ENCODE results near the gene SCUBE3.

DNA sequence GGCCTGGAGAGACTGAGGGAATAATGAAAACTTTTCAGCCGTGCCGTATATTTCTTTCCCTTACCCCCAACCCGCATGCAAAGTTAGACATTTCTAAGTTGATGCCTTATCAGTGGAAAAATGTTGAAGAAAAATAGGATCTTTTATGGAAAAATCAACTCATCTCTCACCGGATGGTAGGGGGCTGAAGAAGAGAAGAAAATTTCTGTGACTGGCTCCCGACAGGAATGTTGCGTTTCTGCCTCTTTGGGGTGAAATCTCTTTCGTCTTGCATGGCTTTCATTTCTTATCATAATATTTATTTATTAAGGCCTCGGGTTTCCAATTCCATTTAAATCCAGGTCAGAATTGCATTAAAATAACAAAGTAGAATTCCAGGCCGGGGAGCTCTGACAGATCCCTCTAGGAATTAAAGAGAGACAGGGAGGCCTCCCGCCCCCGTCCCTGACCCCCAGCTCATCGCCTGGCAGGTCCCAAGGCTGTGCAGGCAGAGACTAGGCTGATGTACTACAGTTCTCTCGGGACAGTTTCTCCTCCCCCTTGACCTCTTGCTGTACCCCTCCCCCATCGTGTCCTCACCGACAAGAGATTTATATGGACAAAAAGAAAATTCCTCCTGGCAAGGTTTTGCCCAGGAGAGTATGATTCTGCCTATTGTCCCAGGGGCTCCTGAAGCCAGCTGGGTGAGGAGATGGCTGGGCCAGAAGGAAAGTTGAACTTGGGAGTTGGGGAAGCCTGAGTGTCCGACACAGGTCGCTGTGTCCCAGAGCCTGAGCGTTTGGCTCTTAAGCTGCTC is 1.3 kb downstream of the SCUBE3 start:
- TF ChIP-seq EZH2 (IDR thresholded peaks at IDR 0.05; ENCODE audit: borderline replicate concordance), result no peak
- TF ChIP-seq, protein P1, sequence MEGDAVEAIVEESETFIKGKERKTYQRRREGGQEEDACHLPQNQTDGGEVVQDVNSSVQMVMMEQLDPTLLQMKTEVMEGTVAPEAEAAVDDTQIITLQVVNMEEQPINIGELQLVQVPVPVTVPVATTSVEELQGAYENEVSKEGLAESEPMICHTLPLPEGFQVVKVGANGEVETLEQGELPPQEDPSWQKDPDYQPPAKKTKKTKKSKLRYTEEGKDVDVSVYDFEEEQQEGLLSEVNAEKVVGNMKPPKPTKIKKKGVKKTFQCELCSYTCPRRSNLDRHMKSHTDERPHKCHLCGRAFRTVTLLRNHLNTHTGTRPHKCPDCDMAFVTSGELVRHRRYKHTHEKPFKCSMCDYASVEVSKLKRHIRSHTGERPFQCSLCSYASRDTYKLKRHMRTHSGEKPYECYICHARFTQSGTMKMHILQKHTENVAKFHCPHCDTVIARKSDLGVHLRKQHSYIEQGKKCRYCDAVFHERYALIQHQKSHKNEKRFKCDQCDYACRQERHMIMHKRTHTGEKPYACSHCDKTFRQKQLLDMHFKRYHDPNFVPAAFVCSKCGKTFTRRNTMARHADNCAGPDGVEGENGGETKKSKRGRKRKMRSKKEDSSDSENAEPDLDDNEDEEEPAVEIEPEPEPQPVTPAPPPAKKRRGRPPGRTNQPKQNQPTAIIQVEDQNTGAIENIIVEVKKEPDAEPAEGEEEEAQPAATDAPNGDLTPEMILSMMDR (IDR thresholded peaks at IDR 0.05; ENCODE audit: poor library complexity), result no peak
- no peak for TF ChIP-seq EZH2phosphoT487 (IDR thresholded peaks at IDR 0.05; ENCODE audit: low read depth, severe bottlenecking, unreplicated experiment)

Data from hepatocyte (in vitro differentiated cells).